Loucy (cell line): ENCODE results near the gene PCDHB11.
"Not testable (repeated sequence)": the region's sequence is repeated elsewhere in the genome, so short reads cannot be mapped to it uniquely, and the experiment has no call there.

Source experiments
- H2AFZ ChIP-seq: fragments of 200-600 bp; sonication (generic); 2 replicates; pipeline ENCODE4 v1.6.0; 2016; ENCODE audit warnings: antibody characterized with exemption, mild to moderate bottlenecking, low read length, moderate library complexity
- H3F3A ChIP-seq: fragments of 200-600 bp; 2 replicates; pipeline ENCODE4 v1.6.0; 2016; ENCODE audit warnings: antibody characterized with exemption, low read depth, mild to moderate bottlenecking
- H3K27me3 ChIP-seq: fragments of 200-600 bp; sonication (generic); 2 replicates; pipeline ENCODE4 v1.6.1; 2014; ENCODE audit warnings: low read length, mild to moderate bottlenecking; ENCODE audit not compliant: insufficient read depth, poor library complexity, severe bottlenecking
- H3K36me3 ChIP-seq: fragments of 200-600 bp; sonication (generic); 2 replicates; pipeline ENCODE4 v1.6.1; 2016; ENCODE audit warnings: low read length; ENCODE audit not compliant: insufficient read depth
- H3K4me1 ChIP-seq: fragments of 200-600 bp; sonication (generic); 2 replicates; pipeline ENCODE4 v1.5.1; 2014; ENCODE audit warnings: low read length, mild to moderate bottlenecking; ENCODE audit not compliant: insufficient read depth, poor library complexity, severe bottlenecking
- H3K4me2 ChIP-seq: fragments of 200-600 bp; sonication (generic); 2 replicates; pipeline ENCODE4 v1.6.0; 2014; ENCODE audit warnings: antibody characterized with exemption, low read length, low read depth, mild to moderate bottlenecking; ENCODE audit not compliant: poor library complexity, severe bottlenecking
- H3K4me3 ChIP-seq: fragments of 200-600 bp; sonication (generic); 2 replicates; pipeline ENCODE4 v1.5.1; 2014; ENCODE audit warnings: low read length, mild to moderate bottlenecking, mixed read lengths; ENCODE audit not compliant: poor library complexity, severe bottlenecking
- H3K79me2 ChIP-seq: fragments of 200-600 bp; sonication (generic); 2 replicates; pipeline ENCODE4 v1.6.1; 2014; ENCODE audit warnings: low read length; ENCODE audit not compliant: insufficient read depth
- H3K9ac ChIP-seq: fragments of 200-600 bp; sonication (generic); 2 replicates; pipeline ENCODE4 v1.6.0; 2014; ENCODE audit warnings: mild to moderate bottlenecking, low read depth, low read length, moderate library complexity; ENCODE audit not compliant: poor library complexity, severe bottlenecking
- H3K9me2 ChIP-seq: fragments of 200-600 bp; sonication (generic); replicated peaks from 2 replicates; pipeline ENCODE4 v1.6.1; 2016; ENCODE audit warnings: low read depth, low read length, mixed read lengths
- H3K9me3 ChIP-seq: fragments of 200-600 bp; sonication (generic); 2 replicates; pipeline ENCODE4 v1.6.1; 2014; ENCODE audit warnings: mild to moderate bottlenecking, antibody characterized with exemption, low read length, low read depth; ENCODE audit not compliant: insufficient read depth
- H4K20me1 ChIP-seq: fragments of 200-600 bp; sonication (generic); 2 replicates; pipeline ENCODE4 v1.6.0; 2014; ENCODE audit warnings: antibody characterized with exemption, low read length, mild to moderate bottlenecking; ENCODE audit not compliant: insufficient read depth, poor library complexity, severe bottlenecking
- EZH2phosphoT487 ChIP-seq: fragments of 200-600 bp; IDR thresholded peaks from 2 replicates; pipeline ENCODE4 v1.6.1; 2018; ENCODE audit warnings: antibody characterized with exemption, mild to moderate bottlenecking, moderate library complexity, borderline replicate concordance
- TF ChIP-seq, protein P1 (sequence below): fragments of 200-600 bp; sonication (generic); conservative IDR thresholded peaks from 2 replicates; pipeline ENCODE4 v1.5.1; 2014; ENCODE audit warnings: mild to moderate bottlenecking, antibody characterized with exemption, low read length

The PCDHB11 gene

DNA sequence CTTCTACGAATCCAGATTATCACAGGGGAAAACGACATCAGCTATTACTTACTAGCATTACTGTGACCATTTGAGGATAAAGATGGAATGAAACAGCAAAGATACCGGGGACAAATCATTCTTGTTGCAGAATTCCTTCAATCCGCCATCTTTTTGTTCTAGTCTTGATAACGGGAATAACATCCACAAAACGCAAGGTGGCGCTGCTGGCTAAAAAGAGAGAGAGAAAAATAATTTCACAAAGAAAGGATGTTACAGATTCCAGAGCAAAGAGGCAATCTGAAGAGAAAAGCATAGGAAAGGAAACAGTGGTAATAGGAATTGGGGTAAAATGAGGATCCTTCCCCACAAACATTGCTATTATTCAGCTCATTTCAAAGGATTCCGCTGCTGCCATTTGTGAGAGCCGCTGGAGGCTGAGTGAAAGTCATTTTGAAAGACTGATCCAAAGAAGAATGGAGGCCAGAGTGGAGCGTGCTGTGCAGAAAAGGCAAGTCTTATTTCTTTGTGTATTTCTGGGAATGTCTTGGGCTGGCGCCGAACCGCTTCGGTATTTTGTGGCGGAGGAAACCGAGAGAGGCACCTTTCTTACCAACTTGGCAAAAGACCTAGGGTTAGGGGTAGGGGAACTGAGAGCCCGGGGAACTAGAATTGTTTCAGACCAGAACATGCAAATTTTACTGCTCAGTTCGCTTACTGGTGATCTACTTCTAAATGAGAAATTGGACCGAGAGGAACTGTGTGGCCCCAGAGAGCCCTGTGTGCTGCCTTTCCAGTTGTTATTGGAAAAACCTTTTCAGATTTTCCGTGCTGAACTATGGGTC is 26.8 kb upstream of the PCDHB11 start, which contains the start of gene PCDHB7:
Gene PCDHB7 (plus strand): TSS at position 264 of the 824 bp plus-strand sequence. CDS start 192 bp downstream, at position 456.
- Histone ChIP-seq H3K9me2 (no peaks in the 10 kb centered on the region), H3K27me3 (no peaks in the 10 kb centered on the region), H3K4me1 (no peaks in the 10 kb centered on the region), H3K79me2 (no peaks in the 10 kb centered on the region), H2AFZ (no peak within 1 kb of the TSS), H3K4me2 (no peak within 1 kb of the TSS), H3F3A (no peaks in the 10 kb centered on the region), H3K9me3 (no peaks in the 10 kb centered on the region), H3K4me3 (no peak within 1 kb of the TSS), H3K9ac (no peak within 1 kb of the TSS), H3K36me3 (no peaks in the 10 kb centered on the region), H4K20me1 (no peaks in the 10 kb centered on the region)
- TF ChIP-seq, protein P1, sequence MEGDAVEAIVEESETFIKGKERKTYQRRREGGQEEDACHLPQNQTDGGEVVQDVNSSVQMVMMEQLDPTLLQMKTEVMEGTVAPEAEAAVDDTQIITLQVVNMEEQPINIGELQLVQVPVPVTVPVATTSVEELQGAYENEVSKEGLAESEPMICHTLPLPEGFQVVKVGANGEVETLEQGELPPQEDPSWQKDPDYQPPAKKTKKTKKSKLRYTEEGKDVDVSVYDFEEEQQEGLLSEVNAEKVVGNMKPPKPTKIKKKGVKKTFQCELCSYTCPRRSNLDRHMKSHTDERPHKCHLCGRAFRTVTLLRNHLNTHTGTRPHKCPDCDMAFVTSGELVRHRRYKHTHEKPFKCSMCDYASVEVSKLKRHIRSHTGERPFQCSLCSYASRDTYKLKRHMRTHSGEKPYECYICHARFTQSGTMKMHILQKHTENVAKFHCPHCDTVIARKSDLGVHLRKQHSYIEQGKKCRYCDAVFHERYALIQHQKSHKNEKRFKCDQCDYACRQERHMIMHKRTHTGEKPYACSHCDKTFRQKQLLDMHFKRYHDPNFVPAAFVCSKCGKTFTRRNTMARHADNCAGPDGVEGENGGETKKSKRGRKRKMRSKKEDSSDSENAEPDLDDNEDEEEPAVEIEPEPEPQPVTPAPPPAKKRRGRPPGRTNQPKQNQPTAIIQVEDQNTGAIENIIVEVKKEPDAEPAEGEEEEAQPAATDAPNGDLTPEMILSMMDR, result peak; percentile 43
- TF ChIP-seq EZH2phosphoT487, result no peak

DNA sequence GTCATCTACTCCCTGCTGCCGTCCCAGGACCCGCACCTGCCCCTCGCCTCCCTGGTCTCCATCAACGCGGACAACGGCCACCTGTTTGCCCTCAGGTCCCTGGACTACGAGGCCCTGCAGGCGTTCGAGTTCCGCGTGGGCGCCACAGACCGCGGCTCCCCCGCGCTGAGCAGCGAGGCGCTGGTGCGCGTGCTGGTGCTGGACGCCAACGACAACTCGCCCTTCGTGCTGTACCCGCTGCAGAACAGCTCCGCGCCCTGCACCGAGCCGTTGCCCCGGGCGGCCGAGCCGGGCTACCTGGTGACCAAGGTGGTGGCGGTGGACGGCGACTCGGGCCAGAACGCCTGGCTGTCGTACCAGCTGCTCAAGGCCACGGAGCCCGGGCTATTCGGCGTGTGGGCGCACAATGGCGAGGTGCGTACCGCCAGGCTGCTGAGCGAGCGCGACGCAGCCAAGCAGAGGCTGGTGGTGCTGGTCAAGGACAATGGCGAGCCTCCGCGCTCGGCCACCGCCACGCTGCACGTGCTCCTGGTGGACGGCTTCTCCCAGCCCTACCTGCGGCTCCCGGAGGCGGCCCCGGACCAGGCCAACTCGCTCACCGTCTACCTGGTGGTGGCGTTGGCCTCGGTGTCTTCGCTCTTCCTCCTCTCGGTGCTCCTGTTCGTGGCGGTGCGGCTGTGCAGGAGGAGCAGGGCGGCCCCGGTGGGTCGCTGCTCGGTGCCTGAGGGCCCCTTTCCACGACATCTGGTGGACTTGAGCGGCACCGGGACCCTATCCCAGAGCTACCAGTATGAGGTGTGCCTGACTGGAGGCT is 24.9 kb upstream of the PCDHB11 start:
- H3K9me2 ChIP-seq, H3K4me2 ChIP-seq, H3F3A ChIP-seq, H2AFZ ChIP-seq, H3K9ac ChIP-seq, H3K4me3 ChIP-seq, H3K4me1 ChIP-seq, H3K27me3 ChIP-seq, H4K20me1 ChIP-seq, H3K36me3 ChIP-seq, H3K79me2 ChIP-seq, H3K9me3 ChIP-seq: not testable (repeated sequence)

DNA sequence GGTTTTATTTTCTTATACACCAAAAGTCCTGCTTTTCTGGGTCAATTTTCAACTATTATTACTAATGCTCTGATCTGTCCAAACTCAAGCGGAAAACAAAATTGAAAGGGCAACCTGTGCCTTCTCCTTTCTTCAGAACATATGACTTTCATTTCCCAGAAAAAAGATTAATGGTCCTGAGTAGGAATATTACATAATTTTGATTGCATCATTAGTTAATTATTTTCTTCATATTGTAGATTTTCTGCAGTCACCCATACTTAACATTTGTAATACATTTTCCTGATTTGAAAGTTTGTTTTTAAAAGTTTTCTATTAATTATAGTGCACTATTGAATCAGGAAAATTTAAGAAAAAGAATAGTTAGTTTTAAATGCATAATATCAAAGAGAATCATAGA is 23.5 kb upstream of the PCDHB11 start:
- no peaks in the 10 kb centered on the region for H3K4me1 ChIP-seq
- no peaks in the 10 kb centered on the region for H3K36me3 ChIP-seq
- H3K4me2 ChIP-seq, result no peak overlapping the region
- no peaks in the 10 kb centered on the region for H3F3A ChIP-seq
- H3K9me3 ChIP-seq, result no peaks in the 10 kb centered on the region
- TF ChIP-seq, protein P1, result no peak
- no peak for TF ChIP-seq EZH2phosphoT487
- no peak overlapping the region for H3K4me3 ChIP-seq
- no peaks in the 10 kb centered on the region for H3K27me3 ChIP-seq
- no peaks in the 10 kb centered on the region for H3K79me2 ChIP-seq
- no peaks in the 10 kb centered on the region for H4K20me1 ChIP-seq
- H2AFZ ChIP-seq, result no peak overlapping the region
- no peaks in the 10 kb centered on the region for H3K9me2 ChIP-seq
- H3K9ac ChIP-seq, result no peak overlapping the region

DNA sequence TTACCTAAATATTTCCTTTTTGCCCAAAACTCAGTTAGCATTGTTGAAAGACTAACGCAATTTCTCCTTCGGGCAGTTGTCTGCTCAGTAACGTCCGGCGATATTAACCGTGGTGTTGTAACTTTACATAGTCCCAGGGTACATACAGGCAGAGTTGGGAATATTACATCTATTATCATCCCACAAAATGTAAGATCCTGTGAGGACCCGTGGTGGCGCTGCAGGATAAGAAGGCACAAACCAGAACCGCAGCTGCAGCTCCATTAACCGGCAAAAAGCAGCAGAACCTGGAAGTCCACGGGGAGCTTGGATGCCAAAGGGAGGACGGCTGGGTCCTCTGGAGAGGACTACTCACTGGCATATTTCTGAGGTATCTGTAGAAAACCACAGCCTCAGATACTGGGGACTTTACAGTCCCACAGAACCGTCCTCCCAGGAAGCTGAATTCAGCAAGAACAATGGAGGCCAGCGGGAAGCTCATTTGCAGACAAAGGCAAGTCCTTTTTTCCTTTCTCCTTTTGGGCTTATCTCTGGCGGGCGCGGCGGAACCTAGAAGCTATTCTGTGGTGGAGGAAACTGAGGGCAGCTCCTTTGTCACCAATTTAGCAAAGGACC is 21.7 kb upstream of the PCDHB11 start, which contains the start of gene PCDHB8:
Gene PCDHB8 (plus strand): TSS at position 214 of the 615 bp plus-strand sequence. CDS start 245 bp downstream, at position 459.
- not testable (repeated sequence) for H3F3A ChIP-seq, H3K9me2 ChIP-seq, H3K9me3 ChIP-seq, H3K79me2 ChIP-seq, H2AFZ ChIP-seq, H3K4me3 ChIP-seq, H4K20me1 ChIP-seq, H3K4me2 ChIP-seq, H3K27me3 ChIP-seq, H3K9ac ChIP-seq, H3K4me1 ChIP-seq, H3K36me3 ChIP-seq

DNA sequence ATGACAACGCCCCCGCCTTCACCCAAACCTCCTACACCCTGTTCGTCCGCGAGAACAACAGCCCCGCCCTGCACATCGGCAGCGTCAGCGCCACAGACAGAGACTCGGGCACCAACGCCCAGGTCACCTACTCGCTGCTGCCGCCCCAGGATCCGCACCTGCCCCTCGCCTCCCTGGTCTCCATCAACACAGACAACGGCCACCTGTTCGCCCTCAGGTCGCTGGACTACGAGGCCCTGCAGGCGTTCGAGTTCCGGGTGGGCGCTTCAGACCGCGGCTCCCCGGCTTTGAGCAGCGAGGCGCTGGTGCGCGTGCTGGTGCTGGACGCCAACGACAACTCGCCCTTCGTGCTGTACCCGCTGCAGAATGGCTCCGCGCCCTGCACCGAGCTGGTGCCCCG is 20.1 kb upstream of the PCDHB11 start:
- H3K4me1 ChIP-seq, H3K4me2 ChIP-seq, H2AFZ ChIP-seq, H3K79me2 ChIP-seq, H3F3A ChIP-seq, H3K36me3 ChIP-seq, H3K9ac ChIP-seq, H3K9me2 ChIP-seq, H3K27me3 ChIP-seq, H3K4me3 ChIP-seq, H4K20me1 ChIP-seq, H3K9me3 ChIP-seq: not testable (repeated sequence)
